GM23338 (cell line): ENCODE results near the gene KIFC3. TPM values are rescaled to one million over a fixed set of nuclear protein-coding genes. Genes with fewer than 3 reads are reported as not detected.

ENCODE experiments used
- ATAC-seq: fragments of 200-7000 bp; cut with Tn5 transposase; 3 replicates; pipeline ENCODE4 v1.9.1; 2020
- DNase-seq: peaks from one replicate; pipeline ENCODE4 v3.0.0-alpha.2; 2015; ENCODE audit warnings: low spot score
- H2AFZ ChIP-seq: fragments of 200-600 bp; sonication (generic); 2 replicates; pipeline ENCODE4 v1.8.0; 2016; ENCODE audit warnings: antibody characterized with exemption, mild to moderate bottlenecking, moderate library complexity
- H3F3A ChIP-seq: fragments of 200-600 bp; sonication (generic); replicated peaks from 2 replicates; pipeline ENCODE4 v1.8.0; 2017; ENCODE audit warnings: antibody characterized with exemption, mixed run types, low read depth
- H3K27ac ChIP-seq: fragments of 200-600 bp; sonication (generic); 2 replicates; pipeline ENCODE4 v1.6.1; 2016; ENCODE audit warnings: low read depth
- H3K27me3 ChIP-seq: fragments of 200-600 bp; sonication (generic); 2 replicates; pipeline ENCODE4 v1.8.0; 2016; ENCODE audit warnings: mild to moderate bottlenecking, mixed run types, moderate library complexity; ENCODE audit not compliant: insufficient read depth
- H3K36me3 ChIP-seq: fragments of 200-600 bp; sonication (generic); 2 replicates; pipeline ENCODE4 v1.8.0; 2016; ENCODE audit warnings: mild to moderate bottlenecking; ENCODE audit not compliant: insufficient read depth
- H3K4me1 ChIP-seq: fragments of 200-600 bp; sonication (generic); 2 replicates; pipeline ENCODE4 v1.8.0; 2016; ENCODE audit warnings: mild to moderate bottlenecking, moderate library complexity; ENCODE audit not compliant: insufficient read depth
- H3K4me2 ChIP-seq: fragments of 200-600 bp; sonication (generic); 2 replicates; pipeline ENCODE4 v1.7.1; 2017; ENCODE audit warnings: mixed run types
- H3K4me3 ChIP-seq: fragments of 200-600 bp; sonication (generic); 2 replicates; pipeline ENCODE4 v1.6.1; 2016; ENCODE audit warnings: mixed run types
- H3K79me2 ChIP-seq: fragments of 200-600 bp; sonication (generic); replicated peaks from 2 replicates; pipeline ENCODE4 v1.8.0; 2017; ENCODE audit warnings: mild to moderate bottlenecking; ENCODE audit not compliant: insufficient read depth
- H3K9me2 ChIP-seq: fragments of 200-600 bp; sonication (generic); 2 replicates; pipeline ENCODE4 v1.8.0; 2017; ENCODE audit not compliant: insufficient read depth
- H4K20me1 ChIP-seq: fragments of 200-600 bp; sonication (generic); replicated peaks from 2 replicates; pipeline ENCODE4 v1.8.0; 2017; ENCODE audit warnings: mild to moderate bottlenecking; ENCODE audit not compliant: insufficient read depth
- H3K27ac Mint-ChIP-seq: 2 replicates; pipeline ENCODE4 v1.8.0; 2020; ENCODE audit warnings: inconsistent platforms, mild to moderate bottlenecking, moderate library complexity, mixed read lengths
- H3K27me3 Mint-ChIP-seq: 3 replicates; pipeline ENCODE4 v1.8.0; 2022; ENCODE audit warnings: low read depth, mild to moderate bottlenecking, moderate library complexity, mixed read lengths, inconsistent platforms; ENCODE audit not compliant: insufficient read depth, poor library complexity
- H3K36me3 Mint-ChIP-seq: 3 replicates; pipeline ENCODE4 v1.8.0; 2021; ENCODE audit warnings: low read depth, mild to moderate bottlenecking, inconsistent platforms, moderate library complexity, mixed read lengths
- H3K4me1 Mint-ChIP-seq: 3 replicates; pipeline ENCODE4 v1.8.0; 2020; ENCODE audit warnings: mild to moderate bottlenecking, inconsistent platforms, mixed read lengths
- H3K4me3 Mint-ChIP-seq: 3 replicates; pipeline ENCODE4 v1.8.0; 2021; ENCODE audit warnings: moderate library complexity, mild to moderate bottlenecking, inconsistent platforms, mixed read lengths
- H3K9me3 Mint-ChIP-seq: 3 replicates; pipeline ENCODE4 v1.8.0; 2020; ENCODE audit warnings: moderate library complexity, mild to moderate bottlenecking, inconsistent platforms, mixed read lengths
- CTCF ChIP-seq, 2 experiments: fragments of 200-600 bp in 1 of 2; sonication (generic) in 1 of 2; conservative IDR thresholded peaks; 2 replicates each; pipeline versions ENCODE4 v1.5.1 to v1.6.1; 2016 to 2017; ENCODE audit warnings: antibody characterized with exemption in 2 of 2, low read depth in 2 of 2, mild to moderate bottlenecking in 2 of 2, moderate library complexity in 1 of 2
- EZH2 ChIP-seq: fragments of 200-600 bp; sonication (generic); IDR thresholded peaks from one replicate; pipeline ENCODE4 v1.8.0; 2017; ENCODE audit warnings: antibody characterized with exemption, mild to moderate bottlenecking, low read depth; ENCODE audit not compliant: unreplicated experiment
- POLR2AphosphoS5 ChIP-seq: IDR thresholded peaks from 2 replicates; pipeline ENCODE4 v1.6.1; 2016; ENCODE audit warnings: antibody characterized with exemption, low read depth
- STAT1 ChIP-seq: IDR thresholded peaks from one replicate; pipeline ENCODE4 v1.6.1; 2016; ENCODE audit warnings: antibody characterized with exemption; ENCODE audit not compliant: unreplicated experiment
- ZNF462 ChIP-seq: fragments of 250-450 bp; sonication (Bioruptor Pico); IDR thresholded peaks from 2 replicates; pipeline ENCODE4 v1.5.0; 2020; ENCODE audit warnings: mild to moderate bottlenecking, moderate library complexity
- long read RNA-seq: library from polyadenylated mRNA; unstranded; transcript quantifications from one replicate; pipeline ENCODE4 v2.0.0, GENCODE V29; 2020; ENCODE audit not compliant: unreplicated experiment
- polyA plus RNA-seq: library from polyadenylated mRNA; unstranded; fragments of >200 nt; fragmentation: Nextera tagmentation; extraction: Ambion mirVana; gene quantifications from 2 replicates; pipeline ENCODE4 v1.2.1, GENCODE V29; 2016
- total RNA-seq: library from RNA; depleted of rRNA; stranded (reverse); fragments of >200 nt; shearing (Covaris generic); gene quantifications from 2 replicates; pipeline ENCODE4 v1.2.3, GENCODE V29; 2014; rRNA removed

The KIFC3 gene
- total RNA-seq (11.5 and 12.5 TPM in 2 replicates), polyA plus RNA-seq (4.4 and 6.6 TPM in 2 replicates)
- long read RNA-seq, partial matches to known transcripts, result 0 of 3 reads
- long read RNA-seq, other reads (novel, unspliced or antisense), result 1 of 3 reads

- peak within 1 kb of the TSS; percentile 88 for H2AFZ ChIP-seq
- no peak within 1 kb of the TSS for H3K27ac ChIP-seq
Observed at GRCh38 chr16:57802341-57803133, at the start of gene KIFC3. TSS of gene KIFC3 (minus strand) at chr16:57802491. CDS start at chr16:57798243, 4,248 bp downstream.

More at GRCh38 chr16:57802341-57803133, at the start of gene KIFC3:
- Mint-ChIP-seq H3K27ac (no peak within 1 kb of the TSS), H3K4me3 (peak within 1 kb of the TSS; percentile 75), H3K9me3 (no peaks in the 10 kb centered on the region; the same call in 2 of the 3 replicates), H3K4me1 (peaks cover 57% of the 10 kb centered on the region), H3K27me3 (peaks cover 29% of the 10 kb centered on the region), H3K36me3 (no peaks in the 10 kb centered on the region; the same call in 2 of the 3 replicates)
- Histone ChIP-seq H3K36me3 (no peaks in the 10 kb centered on the region), H3K27me3 (peaks cover 12% of the 10 kb centered on the region), H4K20me1 (no peaks in the 10 kb centered on the region; the same call in 1 of the 2 replicates), H3K4me2 (peak within 1 kb of the TSS; percentile 92), H3K4me3 (peak within 1 kb of the TSS; percentile 70), H3K9me2 (no peaks in the 10 kb centered on the region), H3K79me2 (no peaks in the 10 kb centered on the region), H3F3A (peaks cover 16% of the 10 kb centered on the region; the same call in 1 of the 2 replicates), H3K4me1 (peaks cover 40% of the 10 kb centered on the region)
- peak; percentile 64 for DNase-seq
- peak; percentile 15 for ATAC-seq
- TF ChIP-seq STAT1 (no peak), CTCF (conservative IDR thresholded peaks at IDR 0.05; ENCODE audit: low read depth in 2 of 2) (0 out of 4 replicates have a peak, but pooled peaks of 1 of the 2 experiments have one; percentile 4), POLR2AphosphoS5 (peak; percentile 18; the same call in 1 of the 2 replicates), EZH2 (no peak), ZNF462 (CRISPR knock-in tag) (no peak)
